Neutrophil (primary cell): ENCODE results near the gene AAK1.

Source experiments
- H3K27ac ChIP-seq: fragments of 200-600 bp; sonication (generic); 2 replicates; pipeline ENCODE4 v1.5.1; 2016; ENCODE audit warnings: mild to moderate bottlenecking, moderate library complexity
- H3K27me3 ChIP-seq: fragments of 200-600 bp; sonication (generic); 2 replicates; pipeline ENCODE4 v1.6.0; 2016; ENCODE audit warnings: mild to moderate bottlenecking
- H3K36me3 ChIP-seq: fragments of 200-600 bp; sonication (generic); 2 replicates; pipeline ENCODE4 v1.5.1; 2017
- H3K4me1 ChIP-seq, 2 experiments: fragments of 200-600 bp in 1 of 2; sonication (generic) in 1 of 2; 1 replicate in 1 of 2; 2 replicates in 1 of 2; pipeline versions ENCODE4 v1.5.1 to v1.6.1; 2013 to 2016; ENCODE audit warnings: low read depth in 1 of 2, low read length in 1 of 2, mild to moderate bottlenecking in 1 of 2, moderate library complexity in 1 of 2; ENCODE audit not compliant: control insufficient read depth in 1 of 2, insufficient read depth in 1 of 2
- H3K4me3 ChIP-seq, 2 experiments: fragments of 200-600 bp in 1 of 2; sonication (generic) in 1 of 2; 1 replicate in 1 of 2; 2 replicates in 1 of 2; pipeline ENCODE4 v1.5.1; 2013 to 2016; ENCODE audit warnings: low read depth in 1 of 2, low read length in 1 of 2, mild to moderate bottlenecking in 1 of 2, moderate library complexity in 1 of 2
- H3K9me3 ChIP-seq: fragments of 200-600 bp; sonication (generic); 2 replicates; pipeline ENCODE4 v1.5.1; 2016
- TF ChIP-seq, protein P1 (sequence below): fragments of 200-600 bp; sonication (generic); IDR thresholded peaks from 2 replicates; pipeline ENCODE4 v1.5.1; 2016; ENCODE audit warnings: antibody characterized with exemption

The AAK1 gene

DNA sequence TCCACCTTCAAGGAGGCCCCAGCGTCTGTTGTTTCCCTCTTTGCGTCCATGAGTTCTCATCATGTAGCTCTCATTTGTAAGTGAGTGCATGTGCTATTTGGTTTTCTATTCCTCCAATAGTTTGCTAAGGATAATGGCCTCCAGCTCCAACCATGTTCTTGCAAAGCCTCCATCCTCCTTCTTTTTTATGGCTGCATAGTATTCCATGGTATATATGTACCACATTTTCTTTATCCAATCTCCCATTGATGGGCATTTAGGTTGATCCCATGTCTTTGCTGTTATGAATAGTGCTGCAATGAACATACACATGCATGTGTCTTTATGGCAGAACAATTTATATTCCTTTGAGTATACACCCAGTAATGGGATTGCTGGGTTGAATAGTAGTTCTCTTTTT, 133.3 kb downstream of the AAK1 start:
- Histone ChIP-seq H3K4me3 (no peak overlapping the region), H3K27ac (no peak overlapping the region), H3K9me3 (no peaks in the 10 kb centered on the region), H3K27me3 (no peaks in the 10 kb centered on the region), H3K36me3 (peaks cover 78% of the 10 kb centered on the region), H3K4me1 (peaks cover 11 to 16% of the 10 kb centered on the region in 2 experiments)
- TF ChIP-seq, protein P1, sequence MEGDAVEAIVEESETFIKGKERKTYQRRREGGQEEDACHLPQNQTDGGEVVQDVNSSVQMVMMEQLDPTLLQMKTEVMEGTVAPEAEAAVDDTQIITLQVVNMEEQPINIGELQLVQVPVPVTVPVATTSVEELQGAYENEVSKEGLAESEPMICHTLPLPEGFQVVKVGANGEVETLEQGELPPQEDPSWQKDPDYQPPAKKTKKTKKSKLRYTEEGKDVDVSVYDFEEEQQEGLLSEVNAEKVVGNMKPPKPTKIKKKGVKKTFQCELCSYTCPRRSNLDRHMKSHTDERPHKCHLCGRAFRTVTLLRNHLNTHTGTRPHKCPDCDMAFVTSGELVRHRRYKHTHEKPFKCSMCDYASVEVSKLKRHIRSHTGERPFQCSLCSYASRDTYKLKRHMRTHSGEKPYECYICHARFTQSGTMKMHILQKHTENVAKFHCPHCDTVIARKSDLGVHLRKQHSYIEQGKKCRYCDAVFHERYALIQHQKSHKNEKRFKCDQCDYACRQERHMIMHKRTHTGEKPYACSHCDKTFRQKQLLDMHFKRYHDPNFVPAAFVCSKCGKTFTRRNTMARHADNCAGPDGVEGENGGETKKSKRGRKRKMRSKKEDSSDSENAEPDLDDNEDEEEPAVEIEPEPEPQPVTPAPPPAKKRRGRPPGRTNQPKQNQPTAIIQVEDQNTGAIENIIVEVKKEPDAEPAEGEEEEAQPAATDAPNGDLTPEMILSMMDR, result no peak

DNA sequence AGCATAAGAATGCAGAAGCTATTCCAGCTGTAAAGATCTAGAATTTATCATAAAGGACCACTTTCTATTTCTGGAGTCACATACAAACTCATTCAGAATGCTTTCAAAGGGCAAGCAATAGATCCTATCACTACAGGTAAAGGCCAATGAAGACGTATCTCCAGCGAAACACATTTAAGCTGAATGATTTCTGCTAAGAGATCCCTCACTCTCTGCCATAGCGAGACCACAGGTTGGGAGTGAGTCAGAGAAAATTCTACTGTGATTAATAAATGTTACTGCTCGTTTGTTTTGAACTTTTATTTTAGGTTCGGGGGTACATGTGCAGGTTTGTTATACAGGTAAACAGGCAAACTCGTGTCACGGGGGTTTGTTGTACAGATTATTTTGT, 133.8 kb downstream of the AAK1 start:
- H3K27ac ChIP-seq, result no peak overlapping the region
- no peaks in the 10 kb centered on the region for H3K9me3 ChIP-seq
- H3K27me3 ChIP-seq, result no peaks in the 10 kb centered on the region
- H3K36me3 ChIP-seq, result peaks cover 76% of the 10 kb centered on the region
- peaks cover 11 to 16% of the 10 kb centered on the region in 2 experiments for H3K4me1 ChIP-seq
- TF ChIP-seq, protein P1, result no peak
- H3K4me3 ChIP-seq, result no peak overlapping the region

DNA sequence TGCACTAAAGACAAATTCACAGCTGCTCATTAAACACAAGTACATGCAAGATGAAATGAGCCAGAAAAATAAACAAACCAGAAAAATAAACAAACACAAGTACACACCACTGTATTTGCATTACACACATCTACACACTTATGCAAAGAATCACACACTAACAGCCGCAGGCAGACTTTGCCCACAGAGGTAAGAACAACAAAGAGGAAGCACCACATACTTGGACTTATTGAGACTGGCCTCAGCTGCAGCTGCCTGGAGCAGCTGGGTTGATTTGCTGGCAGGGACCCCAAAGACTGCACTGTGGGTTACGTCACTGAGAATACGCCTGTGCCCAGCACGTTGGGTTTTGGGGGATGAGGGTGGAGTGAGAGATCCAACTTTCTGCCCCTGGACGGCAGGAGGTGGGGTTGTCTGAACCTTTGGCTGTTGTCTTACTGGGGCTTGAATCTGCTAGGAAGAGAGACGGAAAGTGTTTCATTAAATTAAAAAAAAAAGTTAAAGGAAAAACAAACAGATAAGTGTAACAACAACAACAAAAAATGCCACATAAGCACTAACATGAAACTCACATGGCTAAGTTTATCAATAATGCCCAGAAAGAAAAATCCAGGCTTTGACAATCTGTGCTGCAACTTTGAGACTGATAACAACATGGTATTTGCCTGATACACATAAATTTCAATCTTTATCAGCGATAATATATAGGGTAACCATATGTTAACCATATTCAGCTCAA, 134.4 kb downstream of the AAK1 start:
- Histone ChIP-seq H3K27ac (peak overlapping the region; percentile 43), H3K27me3 (no peaks in the 10 kb centered on the region), H3K4me3 (no peak overlapping the region), H3K36me3 (peaks cover 74% of the 10 kb centered on the region), H3K4me1 (peaks cover 11 to 16% of the 10 kb centered on the region in 2 experiments), H3K9me3 (no peaks in the 10 kb centered on the region)
- TF ChIP-seq, protein P1, result no peak

DNA sequence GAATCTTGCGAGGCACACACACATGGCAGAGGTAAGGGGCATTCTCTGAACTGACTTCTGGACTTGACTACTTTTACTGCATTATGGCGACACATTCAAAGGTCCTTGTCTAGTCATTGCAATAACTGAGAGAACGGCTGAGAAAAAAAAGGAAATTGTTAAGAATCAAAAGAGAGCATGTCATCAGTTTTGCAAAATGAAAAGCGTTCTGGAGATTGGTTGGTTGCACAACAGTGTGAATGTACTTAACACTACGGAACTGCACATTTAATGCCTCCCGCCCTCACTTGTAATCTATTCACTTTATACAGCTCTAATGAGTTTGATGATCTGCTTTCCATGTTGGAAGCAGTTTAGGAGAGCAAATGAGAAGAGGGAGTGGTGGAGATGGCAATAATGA, 137.8 kb downstream of the AAK1 start:
- Histone ChIP-seq H3K4me3 (no peak overlapping the region), H3K27me3 (no peaks in the 10 kb centered on the region), H3K9me3 (no peaks in the 10 kb centered on the region), H3K36me3 (peaks cover 60% of the 10 kb centered on the region), H3K27ac (peak overlapping the region; percentile 58), H3K4me1 (peaks cover 11 to 16% of the 10 kb centered on the region in 2 experiments)
- TF ChIP-seq, protein P1, result no peak

DNA sequence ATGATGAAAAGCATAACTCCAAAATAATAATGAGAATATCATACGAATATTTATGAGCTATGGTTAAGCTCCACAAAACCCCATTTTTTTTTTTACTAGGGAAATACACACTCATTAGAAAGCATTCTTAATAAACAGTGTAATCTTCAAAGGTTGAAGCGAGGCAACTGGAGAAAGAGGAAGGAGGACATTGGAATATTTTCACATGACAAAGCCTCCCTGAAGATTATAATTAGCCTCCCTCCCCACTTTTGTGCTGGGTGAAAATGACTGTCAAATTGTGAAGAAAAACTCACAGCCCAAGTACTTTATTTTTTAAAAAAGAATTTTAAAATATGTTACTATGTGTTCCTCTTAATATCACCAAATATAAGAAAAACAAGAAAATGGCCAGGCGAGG, 142.2 kb downstream of the AAK1 start:
- Histone ChIP-seq H3K27me3 (no peaks in the 10 kb centered on the region), H3K9me3 (no peaks in the 10 kb centered on the region), H3K4me1 (peaks cover 7 to 9% of the 10 kb centered on the region in 2 experiments), H3K4me3 (no peak overlapping the region), H3K27ac (no peak overlapping the region), H3K36me3 (peaks cover 43% of the 10 kb centered on the region)
- TF ChIP-seq, protein P1, result no peak
